ENCODE data around the gene TEX13D.

TEX13D gene

GRCh38 chrX:124347242-124347641 is 14.8 kb downstream of the TEX13D start:
- Histone ChIP-seq H3K36me3 (ENCODE audit: control insufficient read depth, insufficient read depth, low read length) (no peaks in the 10 kb centered on the region), H3K4me1 (ENCODE audit: control insufficient read depth, insufficient read depth, low read length) (no peaks in the 10 kb centered on the region), H3K27ac (ENCODE audit: insufficient read depth, low read depth, low read length, poor library complexity, severe bottlenecking) (no peak overlapping the region), H3K9me3 (ENCODE audit: control insufficient read depth, low read length) (no peaks in the 10 kb centered on the region), H3K4me3 (ENCODE audit: insufficient read depth, low read depth, low read length) (no peak overlapping the region), H3K27me3 (ENCODE audit: control insufficient read depth, insufficient read depth, low read length, poor library complexity, severe bottlenecking) (no peaks in the 10 kb centered on the region)
- 72 to 80% methylated on average over 5 of the region's 5 CpGs for WGBS, 2 experiments

DNA sequence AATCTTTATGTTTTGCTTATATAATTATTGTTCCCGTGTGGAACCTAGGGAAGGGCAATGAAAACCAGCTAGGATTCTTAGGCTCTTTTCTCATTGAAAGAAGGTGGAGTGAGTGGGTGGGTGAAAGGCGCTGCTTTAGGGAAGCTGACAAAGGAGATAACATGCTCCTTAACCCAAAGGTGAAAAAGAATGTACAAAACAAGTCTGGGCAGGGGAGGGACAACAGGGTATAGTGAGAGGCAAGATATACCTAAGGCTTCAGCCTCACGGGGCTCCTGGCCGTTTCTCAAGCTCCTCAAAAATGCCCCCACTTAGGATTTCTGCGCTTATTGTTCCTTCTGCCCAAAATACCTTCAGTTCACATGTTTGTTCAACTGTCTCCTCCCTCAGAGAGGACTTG is 15.7 kb downstream of the TEX13D start:
- H3K9me3 ChIP-seq (ENCODE audit: control insufficient read depth, low read length), result no peaks in the 10 kb centered on the region
- 65 to 72% methylated on average over 5 of the region's 5 CpGs for WGBS, 2 experiments
- H3K27ac ChIP-seq (ENCODE audit: insufficient read depth, low read depth, low read length, poor library complexity, severe bottlenecking), result no peak overlapping the region
- H3K36me3 ChIP-seq (ENCODE audit: control insufficient read depth, insufficient read depth, low read length), result no peaks in the 10 kb centered on the region
- no peaks in the 10 kb centered on the region for H3K4me1 ChIP-seq (ENCODE audit: control insufficient read depth, insufficient read depth, low read length)
- no peak overlapping the region for H3K4me3 ChIP-seq (ENCODE audit: insufficient read depth, low read depth, low read length)
- H3K27me3 ChIP-seq (ENCODE audit: control insufficient read depth, insufficient read depth, low read length, poor library complexity, severe bottlenecking), result no peaks in the 10 kb centered on the region

DNA sequence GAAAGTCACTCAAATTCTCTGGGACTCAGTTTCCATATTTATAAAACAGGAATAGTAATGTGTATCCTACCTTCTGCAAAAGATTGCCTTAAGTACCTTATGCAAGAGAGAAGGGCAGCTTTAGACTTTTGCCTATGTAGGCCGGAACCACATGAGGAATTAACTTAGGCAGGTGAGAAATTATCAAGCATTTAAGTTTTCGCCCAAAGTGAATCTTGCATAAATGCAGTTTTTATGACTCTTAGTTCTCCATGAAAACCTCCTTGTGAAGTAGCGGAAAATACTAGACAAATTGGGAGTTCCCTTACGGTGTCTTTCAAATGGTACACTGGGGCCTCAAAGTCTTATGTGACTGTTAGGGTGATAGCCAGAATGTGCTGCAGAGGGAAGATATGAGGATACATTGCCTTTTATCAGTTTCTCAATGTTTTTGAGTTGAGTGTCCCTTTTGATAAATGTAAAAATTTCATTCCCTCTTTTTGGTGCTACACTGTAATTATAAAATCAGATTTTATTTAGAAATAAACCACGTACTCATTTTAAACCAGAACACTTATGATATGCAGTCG is 16.5 kb downstream of the TEX13D start:
- Histone ChIP-seq H3K27ac (ENCODE audit: insufficient read depth, low read depth, low read length, poor library complexity, severe bottlenecking) (no peak overlapping the region), H3K4me3 (ENCODE audit: insufficient read depth, low read depth, low read length) (no peak overlapping the region), H3K27me3 (ENCODE audit: control insufficient read depth, insufficient read depth, low read length, poor library complexity, severe bottlenecking) (no peaks in the 10 kb centered on the region), H3K9me3 (ENCODE audit: control insufficient read depth, low read length) (no peaks in the 10 kb centered on the region), H3K36me3 (ENCODE audit: control insufficient read depth, insufficient read depth, low read length) (no peaks in the 10 kb centered on the region), H3K4me1 (ENCODE audit: control insufficient read depth, insufficient read depth, low read length) (no peaks in the 10 kb centered on the region)
- 92 to 96% methylated on average over 4 of the region's 6 CpGs for WGBS, 2 experiments

- Histone ChIP-seq H3K4me3 (ENCODE audit: insufficient read depth, low read depth, low read length) (no peak overlapping the region), H3K36me3 (ENCODE audit: control insufficient read depth, insufficient read depth, low read length) (no peaks in the 10 kb centered on the region), H3K4me1 (ENCODE audit: control insufficient read depth, insufficient read depth, low read length) (no peaks in the 10 kb centered on the region), H3K9me3 (ENCODE audit: control insufficient read depth, low read length) (no peaks in the 10 kb centered on the region), H3K27ac (ENCODE audit: insufficient read depth, low read depth, low read length, poor library complexity, severe bottlenecking) (no peak overlapping the region), H3K27me3 (ENCODE audit: control insufficient read depth, insufficient read depth, low read length, poor library complexity, severe bottlenecking) (no peaks in the 10 kb centered on the region)
- 95 to 100% methylated on average over 1 of the region's 2 CpGs for WGBS, 2 experiments
These were observed 22.2 kb downstream of the TEX13D start for GRCh38 chrX:124354648-124355047.

DNA sequence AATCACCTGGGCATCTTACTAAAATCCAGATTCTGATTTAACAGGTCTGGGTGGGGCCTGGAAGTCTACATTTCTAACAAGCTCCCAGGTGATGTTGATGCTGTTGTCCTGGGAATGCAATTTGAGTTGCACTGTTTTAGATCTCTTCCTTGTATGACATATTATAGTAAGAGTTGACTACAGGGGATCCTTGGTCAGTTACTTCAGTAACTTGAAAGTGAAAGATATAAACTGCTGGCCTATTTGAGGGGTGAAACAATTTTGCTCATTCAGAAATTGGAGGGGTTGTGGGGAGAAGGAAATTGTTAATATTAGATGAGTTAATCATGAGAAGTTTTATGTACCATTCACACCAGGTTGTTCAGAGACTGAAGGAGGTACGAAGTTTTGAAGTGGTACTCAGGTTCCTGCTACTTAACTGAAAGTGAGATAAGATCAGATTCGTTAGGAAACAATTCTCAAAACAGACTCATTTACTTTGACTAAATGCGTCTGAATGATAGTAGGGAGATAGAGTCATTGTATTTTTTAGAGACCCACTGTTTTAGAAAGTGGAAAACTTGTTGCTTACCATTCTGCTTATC is 26.4 kb downstream of the TEX13D start:
- no peaks in the 10 kb centered on the region for H3K36me3 ChIP-seq (ENCODE audit: control insufficient read depth, insufficient read depth, low read length)
- no peak overlapping the region for H3K4me3 ChIP-seq (ENCODE audit: insufficient read depth, low read depth, low read length)
- no peaks in the 10 kb centered on the region for H3K27me3 ChIP-seq (ENCODE audit: control insufficient read depth, insufficient read depth, low read length, poor library complexity, severe bottlenecking)
- no peaks in the 10 kb centered on the region for H3K4me1 ChIP-seq (ENCODE audit: control insufficient read depth, insufficient read depth, low read length)
- no peaks in the 10 kb centered on the region for H3K9me3 ChIP-seq (ENCODE audit: control insufficient read depth, low read length)
- no peak overlapping the region for H3K27ac ChIP-seq (ENCODE audit: insufficient read depth, low read depth, low read length, poor library complexity, severe bottlenecking)
- WGBS, 2 experiments, result 87% methylated on average over 3 of the region's 3 CpGs; no CpG with 5 or more reads in 1 of the 2 experiments

DNA sequence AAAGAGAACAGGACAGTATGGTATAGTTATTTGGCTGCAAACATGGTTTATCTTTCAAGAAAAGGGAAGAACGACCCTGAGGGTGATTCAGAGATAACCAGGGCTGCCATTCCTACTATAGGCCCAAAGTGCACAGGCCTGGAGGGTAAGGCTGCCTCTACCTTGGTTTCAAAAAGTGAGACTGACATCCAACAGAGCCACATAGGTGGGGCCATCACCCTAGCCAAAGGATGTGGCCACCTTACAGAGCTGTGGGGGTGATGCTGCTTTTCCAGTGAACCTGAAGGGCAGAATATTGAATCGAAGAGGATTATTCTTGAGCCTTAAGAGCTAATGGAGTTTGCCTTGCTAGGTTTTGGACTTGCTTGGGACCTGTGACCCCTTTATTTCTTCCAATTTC is 29.6 kb downstream of the TEX13D start:
- WGBS, 2 experiments, result 91 to 100% methylated on average over 2 of the region's 2 CpGs
- H3K4me3 ChIP-seq (ENCODE audit: insufficient read depth, low read depth, low read length), result no peak overlapping the region
- H3K27ac ChIP-seq (ENCODE audit: insufficient read depth, low read depth, low read length, poor library complexity, severe bottlenecking), result no peak overlapping the region
- H3K4me1 ChIP-seq (ENCODE audit: control insufficient read depth, insufficient read depth, low read length), result no peaks in the 10 kb centered on the region
- no peaks in the 10 kb centered on the region for H3K36me3 ChIP-seq (ENCODE audit: control insufficient read depth, insufficient read depth, low read length)
- no peaks in the 10 kb centered on the region for H3K9me3 ChIP-seq (ENCODE audit: control insufficient read depth, low read length)
- no peaks in the 10 kb centered on the region for H3K27me3 ChIP-seq (ENCODE audit: control insufficient read depth, insufficient read depth, low read length, poor library complexity, severe bottlenecking)

DNA sequence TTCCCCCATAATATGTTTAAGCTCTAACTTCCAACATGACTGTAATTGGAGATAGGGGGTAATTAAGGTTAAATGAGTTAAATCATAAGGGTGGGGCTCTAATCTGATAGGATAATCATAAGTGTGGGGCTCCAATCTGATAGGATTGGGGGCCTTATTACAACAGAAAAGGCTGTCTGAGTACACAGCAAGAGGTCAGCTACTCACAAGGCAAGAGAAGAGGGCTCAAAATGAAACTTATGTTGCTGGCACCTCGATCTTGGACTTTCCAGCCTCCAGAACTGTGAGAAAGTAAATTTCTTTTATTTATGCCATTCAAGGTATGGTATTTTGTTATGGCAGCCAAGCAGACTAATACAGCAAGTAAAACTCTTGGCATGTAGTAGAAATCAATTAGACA is 30.3 kb downstream of the TEX13D start:
- Histone ChIP-seq H3K9me3 (ENCODE audit: control insufficient read depth, low read length) (no peaks in the 10 kb centered on the region), H3K4me1 (ENCODE audit: control insufficient read depth, insufficient read depth, low read length) (no peaks in the 10 kb centered on the region), H3K4me3 (ENCODE audit: insufficient read depth, low read depth, low read length) (no peak overlapping the region), H3K36me3 (ENCODE audit: control insufficient read depth, insufficient read depth, low read length) (no peaks in the 10 kb centered on the region), H3K27ac (ENCODE audit: insufficient read depth, low read depth, low read length, poor library complexity, severe bottlenecking) (no peak overlapping the region), H3K27me3 (ENCODE audit: control insufficient read depth, insufficient read depth, low read length, poor library complexity, severe bottlenecking) (no peaks in the 10 kb centered on the region)
- 92 to 100% methylated on average over 1 of the region's 1 CpG for WGBS, 2 experiments

GRCh38 chrX:124369722-124370121 is 37.3 kb downstream of the TEX13D start:
- Histone ChIP-seq H3K4me3 (ENCODE audit: insufficient read depth, low read depth, low read length) (no peak overlapping the region), H3K4me1 (ENCODE audit: control insufficient read depth, insufficient read depth, low read length) (no peaks in the 10 kb centered on the region), H3K27me3 (ENCODE audit: control insufficient read depth, insufficient read depth, low read length, poor library complexity, severe bottlenecking) (no peaks in the 10 kb centered on the region), H3K27ac (ENCODE audit: insufficient read depth, low read depth, low read length, poor library complexity, severe bottlenecking) (no peak overlapping the region), H3K36me3 (ENCODE audit: control insufficient read depth, insufficient read depth, low read length) (no peaks in the 10 kb centered on the region), H3K9me3 (ENCODE audit: control insufficient read depth, low read length) (no peaks in the 10 kb centered on the region)

GRCh38 chrX:124373348-124373747 is 40.9 kb downstream of the TEX13D start:
- no peak overlapping the region for H3K27ac ChIP-seq (ENCODE audit: insufficient read depth, low read depth, low read length, poor library complexity, severe bottlenecking)
- no peaks in the 10 kb centered on the region for H3K4me1 ChIP-seq (ENCODE audit: control insufficient read depth, insufficient read depth, low read length)
- WGBS, 2 experiments, result no CpG with 5 or more reads among the region's 1 CpG
- H3K9me3 ChIP-seq (ENCODE audit: control insufficient read depth, low read length), result no peaks in the 10 kb centered on the region
- H3K4me3 ChIP-seq (ENCODE audit: insufficient read depth, low read depth, low read length), result no peak overlapping the region
- no peaks in the 10 kb centered on the region for H3K36me3 ChIP-seq (ENCODE audit: control insufficient read depth, insufficient read depth, low read length)
- H3K27me3 ChIP-seq (ENCODE audit: control insufficient read depth, insufficient read depth, low read length, poor library complexity, severe bottlenecking), result no peaks in the 10 kb centered on the region

- Histone ChIP-seq H3K27me3 (ENCODE audit: control insufficient read depth, insufficient read depth, low read length, poor library complexity, severe bottlenecking) (no peaks in the 10 kb centered on the region), H3K36me3 (ENCODE audit: control insufficient read depth, insufficient read depth, low read length) (no peaks in the 10 kb centered on the region), H3K4me3 (ENCODE audit: insufficient read depth, low read depth, low read length) (no peak overlapping the region), H3K9me3 (ENCODE audit: control insufficient read depth, low read length) (no peaks in the 10 kb centered on the region), H3K27ac (ENCODE audit: insufficient read depth, low read depth, low read length, poor library complexity, severe bottlenecking) (no peak overlapping the region), H3K4me1 (ENCODE audit: control insufficient read depth, insufficient read depth, low read length) (no peaks in the 10 kb centered on the region)
- WGBS, 2 experiments, result 55 to 91% methylated on average over 1 to 4 of the region's 4 CpGs
These were observed 46.2 kb downstream of the TEX13D start for GRCh38 chrX:124378643-124379042.

- Histone ChIP-seq H3K9me3 (ENCODE audit: control insufficient read depth, low read length) (no peaks in the 10 kb centered on the region), H3K27me3 (ENCODE audit: control insufficient read depth, insufficient read depth, low read length, poor library complexity, severe bottlenecking) (no peaks in the 10 kb centered on the region), H3K27ac (ENCODE audit: insufficient read depth, low read depth, low read length, poor library complexity, severe bottlenecking) (no peak overlapping the region), H3K36me3 (ENCODE audit: control insufficient read depth, insufficient read depth, low read length) (no peaks in the 10 kb centered on the region), H3K4me3 (ENCODE audit: insufficient read depth, low read depth, low read length) (no peak overlapping the region), H3K4me1 (ENCODE audit: control insufficient read depth, insufficient read depth, low read length) (peaks cover 4% of the 10 kb centered on the region)
- WGBS, 2 experiments, result 90 to 97% methylated on average over 2 of the region's 4 CpGs
These were observed 50.9 kb downstream of the TEX13D start for GRCh38 chrX:124383354-124383753.

Measured in ectodermal cell (in vitro differentiated cells).